Measurements from ENCODE around the gene BANF1.

DNA sequence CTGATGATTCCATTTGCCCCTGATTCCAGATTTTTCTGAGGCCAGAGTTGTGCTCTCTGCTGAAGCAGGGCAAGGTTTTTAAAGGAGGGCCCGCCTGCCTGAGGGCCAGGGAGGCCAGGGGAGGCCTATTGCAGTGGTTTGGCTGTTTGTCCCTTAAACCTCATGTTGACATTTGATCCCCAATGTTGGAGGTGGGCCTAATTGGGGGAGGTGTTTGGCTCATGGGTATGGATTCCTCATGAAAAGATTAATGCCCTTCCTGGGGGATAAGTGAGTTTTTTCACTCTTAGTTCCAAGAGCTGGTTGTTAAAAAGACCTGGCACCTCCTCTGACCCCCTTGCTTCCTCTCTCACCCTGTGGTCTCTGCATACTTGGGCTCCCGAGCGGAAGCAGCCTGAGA lies 37.5 kb downstream of the BANF1 start:
- TF ChIP-seq, protein P1, sequence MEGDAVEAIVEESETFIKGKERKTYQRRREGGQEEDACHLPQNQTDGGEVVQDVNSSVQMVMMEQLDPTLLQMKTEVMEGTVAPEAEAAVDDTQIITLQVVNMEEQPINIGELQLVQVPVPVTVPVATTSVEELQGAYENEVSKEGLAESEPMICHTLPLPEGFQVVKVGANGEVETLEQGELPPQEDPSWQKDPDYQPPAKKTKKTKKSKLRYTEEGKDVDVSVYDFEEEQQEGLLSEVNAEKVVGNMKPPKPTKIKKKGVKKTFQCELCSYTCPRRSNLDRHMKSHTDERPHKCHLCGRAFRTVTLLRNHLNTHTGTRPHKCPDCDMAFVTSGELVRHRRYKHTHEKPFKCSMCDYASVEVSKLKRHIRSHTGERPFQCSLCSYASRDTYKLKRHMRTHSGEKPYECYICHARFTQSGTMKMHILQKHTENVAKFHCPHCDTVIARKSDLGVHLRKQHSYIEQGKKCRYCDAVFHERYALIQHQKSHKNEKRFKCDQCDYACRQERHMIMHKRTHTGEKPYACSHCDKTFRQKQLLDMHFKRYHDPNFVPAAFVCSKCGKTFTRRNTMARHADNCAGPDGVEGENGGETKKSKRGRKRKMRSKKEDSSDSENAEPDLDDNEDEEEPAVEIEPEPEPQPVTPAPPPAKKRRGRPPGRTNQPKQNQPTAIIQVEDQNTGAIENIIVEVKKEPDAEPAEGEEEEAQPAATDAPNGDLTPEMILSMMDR (IDR thresholded peaks at IDR 0.05; ENCODE audit: low read depth, low read length) = no peak
- TF ChIP-seq POLR2A (IDR thresholded peaks at IDR 0.05; ENCODE audit: extremely low read depth, insufficient read length) (no peak), MYC (IDR thresholded peaks at IDR 0.05; ENCODE audit: low read depth, low read length) (no peak)
- TF ChIP-seq, protein P2, sequence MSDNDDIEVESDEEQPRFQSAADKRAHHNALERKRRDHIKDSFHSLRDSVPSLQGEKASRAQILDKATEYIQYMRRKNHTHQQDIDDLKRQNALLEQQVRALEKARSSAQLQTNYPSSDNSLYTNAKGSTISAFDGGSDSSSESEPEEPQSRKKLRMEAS (IDR thresholded peaks at IDR 0.05; ENCODE audit: low read depth, low read length) = no peak

All from NB4 (cell line).